ENCODE results near the gene ADCY1.

The ADCY1 gene

GRCh38 chr7:45594745-45595535 is 20.8 kb downstream of the ADCY1 start:
- no peaks in the 10 kb centered on the region for H3K27me3 ChIP-seq (ENCODE audit: control insufficient read depth, insufficient read depth, low read length)
- no peaks in the 10 kb centered on the region for H3K9me3 ChIP-seq (ENCODE audit: control insufficient read depth, insufficient read depth, low read length)
- H3K9ac ChIP-seq (ENCODE audit: low read depth, low read length), result no peak overlapping the region
- H3K4me1 ChIP-seq (ENCODE audit: control insufficient read depth, insufficient read depth, low read length), result 0 out of 2 replicates have a peak, but pooled peaks cover 3% of the 10 kb centered on the region
- H3K27ac ChIP-seq (ENCODE audit: low read depth, low read length), result no peak overlapping the region
- no peak overlapping the region for H3K4me3 ChIP-seq (ENCODE audit: low read depth, low read length)
- H3K36me3 ChIP-seq (ENCODE audit: control insufficient read depth, insufficient read depth, low read length), result peaks cover 7% of the 10 kb centered on the region; the same call in 1 of the 2 replicates

- no peaks in the 10 kb centered on the region for H3K27me3 ChIP-seq (ENCODE audit: control insufficient read depth, insufficient read depth, low read length)
- no peaks in the 10 kb centered on the region for H3K9me3 ChIP-seq (ENCODE audit: control insufficient read depth, insufficient read depth, low read length)
- no peak overlapping the region for H3K27ac ChIP-seq (ENCODE audit: low read depth, low read length)
- peaks cover 7% of the 10 kb centered on the region; the same call in 1 of the 2 replicates for H3K36me3 ChIP-seq (ENCODE audit: control insufficient read depth, insufficient read depth, low read length)
- H3K4me3 ChIP-seq (ENCODE audit: low read depth, low read length), result no peak overlapping the region
- H3K4me1 ChIP-seq (ENCODE audit: control insufficient read depth, insufficient read depth, low read length), result 0 out of 2 replicates have a peak, but pooled peaks cover 3% of the 10 kb centered on the region
- H3K9ac ChIP-seq (ENCODE audit: low read depth, low read length), result no peak overlapping the region
These were observed 21.9 kb downstream of the ADCY1 start for GRCh38 chr7:45595809-45596664.

DNA sequence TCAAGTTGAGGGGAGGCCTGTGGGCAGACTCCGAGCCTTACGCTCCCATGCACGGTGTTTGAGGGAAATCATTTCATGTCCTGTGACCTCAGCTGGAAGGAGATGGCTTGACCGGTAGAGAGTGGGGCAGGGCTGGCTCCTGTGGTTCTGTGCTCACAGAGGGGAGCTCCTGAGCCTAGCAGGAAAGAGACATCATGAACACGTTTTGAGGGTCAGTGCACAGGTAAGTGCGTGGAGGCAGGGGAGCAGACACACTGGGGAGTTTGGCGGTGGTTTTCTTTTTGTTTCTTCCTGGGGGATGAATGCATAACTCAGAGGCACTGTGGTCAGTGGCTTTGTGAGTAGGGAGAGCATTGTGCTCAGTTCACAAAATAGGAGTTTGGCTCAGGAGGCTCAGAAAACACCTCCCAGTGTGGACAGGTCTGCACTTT is 22.5 kb downstream of the ADCY1 start:
- Histone ChIP-seq H3K4me1 (ENCODE audit: control insufficient read depth, insufficient read depth, low read length) (0 out of 2 replicates have a peak, but pooled peaks cover 3% of the 10 kb centered on the region), H3K9me3 (ENCODE audit: control insufficient read depth, insufficient read depth, low read length) (no peaks in the 10 kb centered on the region), H3K36me3 (ENCODE audit: control insufficient read depth, insufficient read depth, low read length) (peaks cover 7% of the 10 kb centered on the region; the same call in 1 of the 2 replicates), H3K9ac (ENCODE audit: low read depth, low read length) (no peak overlapping the region), H3K27ac (ENCODE audit: low read depth, low read length) (no peak overlapping the region), H3K4me3 (ENCODE audit: low read depth, low read length) (no peak overlapping the region), H3K27me3 (ENCODE audit: control insufficient read depth, insufficient read depth, low read length) (no peaks in the 10 kb centered on the region)

- Histone ChIP-seq H3K27ac (ENCODE audit: low read depth, low read length) (no peak overlapping the region), H3K4me3 (ENCODE audit: low read depth, low read length) (no peak overlapping the region), H3K9ac (ENCODE audit: low read depth, low read length) (no peak overlapping the region), H3K27me3 (ENCODE audit: control insufficient read depth, insufficient read depth, low read length) (no peaks in the 10 kb centered on the region), H3K36me3 (ENCODE audit: control insufficient read depth, insufficient read depth, low read length) (peaks cover 7% of the 10 kb centered on the region; the same call in 1 of the 2 replicates), H3K4me1 (ENCODE audit: control insufficient read depth, insufficient read depth, low read length) (0 out of 2 replicates have a peak, but pooled peaks cover 3% of the 10 kb centered on the region), H3K9me3 (ENCODE audit: control insufficient read depth, insufficient read depth, low read length) (no peaks in the 10 kb centered on the region)
These were observed 23.3 kb downstream of the ADCY1 start for GRCh38 chr7:45597286-45597984.

GRCh38 chr7:45598886-45599520 is 24.8 kb downstream of the ADCY1 start:
- Histone ChIP-seq H3K9me3 (ENCODE audit: control insufficient read depth, insufficient read depth, low read length) (no peaks in the 10 kb centered on the region), H3K27me3 (ENCODE audit: control insufficient read depth, insufficient read depth, low read length) (no peaks in the 10 kb centered on the region), H3K4me3 (ENCODE audit: low read depth, low read length) (no peak overlapping the region), H3K9ac (ENCODE audit: low read depth, low read length) (no peak overlapping the region), H3K4me1 (ENCODE audit: control insufficient read depth, insufficient read depth, low read length) (0 out of 2 replicates have a peak, but pooled peaks cover 3% of the 10 kb centered on the region), H3K27ac (ENCODE audit: low read depth, low read length) (no peak overlapping the region), H3K36me3 (ENCODE audit: control insufficient read depth, insufficient read depth, low read length) (0 out of 2 replicates have a peak, but pooled peaks cover under 1% of the 10 kb centered on the region)

GRCh38 chr7:45599851-45600706 is 25.9 kb downstream of the ADCY1 start:
- H3K4me1 ChIP-seq (ENCODE audit: control insufficient read depth, insufficient read depth, low read length), result 0 out of 2 replicates have a peak, but pooled peaks cover 3% of the 10 kb centered on the region
- H3K27me3 ChIP-seq (ENCODE audit: control insufficient read depth, insufficient read depth, low read length), result no peaks in the 10 kb centered on the region

GRCh38 chr7:45601094-45601493 is 26.9 kb downstream of the ADCY1 start:
- Histone ChIP-seq H3K4me3 (ENCODE audit: low read depth, low read length) (no peak overlapping the region), H3K9me3 (ENCODE audit: control insufficient read depth, insufficient read depth, low read length) (no peaks in the 10 kb centered on the region), H3K9ac (ENCODE audit: low read depth, low read length) (no peak overlapping the region), H3K27me3 (ENCODE audit: control insufficient read depth, insufficient read depth, low read length) (no peaks in the 10 kb centered on the region), H3K36me3 (ENCODE audit: control insufficient read depth, insufficient read depth, low read length) (no peaks in the 10 kb centered on the region), H3K4me1 (ENCODE audit: control insufficient read depth, insufficient read depth, low read length) (0 out of 2 replicates have a peak, but pooled peaks cover 3% of the 10 kb centered on the region), H3K27ac (ENCODE audit: low read depth, low read length) (no peak overlapping the region)

More at GRCh38 chr7:45599851-45600706, 25.9 kb downstream of the ADCY1 start:
- no peak overlapping the region for H3K27ac ChIP-seq (ENCODE audit: low read depth, low read length)
- H3K36me3 ChIP-seq (ENCODE audit: control insufficient read depth, insufficient read depth, low read length), result no peaks in the 10 kb centered on the region
- H3K9me3 ChIP-seq (ENCODE audit: control insufficient read depth, insufficient read depth, low read length), result no peaks in the 10 kb centered on the region
- no peak overlapping the region for H3K4me3 ChIP-seq (ENCODE audit: low read depth, low read length)
- H3K9ac ChIP-seq (ENCODE audit: low read depth, low read length), result no peak overlapping the region

GRCh38 chr7:45601816-45602540 is 27.8 kb downstream of the ADCY1 start:
- H3K36me3 ChIP-seq (ENCODE audit: control insufficient read depth, insufficient read depth, low read length), result no peaks in the 10 kb centered on the region
- no peak overlapping the region for H3K4me3 ChIP-seq (ENCODE audit: low read depth, low read length)
- no peaks in the 10 kb centered on the region for H3K9me3 ChIP-seq (ENCODE audit: control insufficient read depth, insufficient read depth, low read length)
- H3K27ac ChIP-seq (ENCODE audit: low read depth, low read length), result no peak overlapping the region
- no peak overlapping the region for H3K9ac ChIP-seq (ENCODE audit: low read depth, low read length)
- no peaks in the 10 kb centered on the region for H3K27me3 ChIP-seq (ENCODE audit: control insufficient read depth, insufficient read depth, low read length)
- H3K4me1 ChIP-seq (ENCODE audit: control insufficient read depth, insufficient read depth, low read length), result 0 out of 2 replicates have a peak, but pooled peaks cover 3% of the 10 kb centered on the region

DNA sequence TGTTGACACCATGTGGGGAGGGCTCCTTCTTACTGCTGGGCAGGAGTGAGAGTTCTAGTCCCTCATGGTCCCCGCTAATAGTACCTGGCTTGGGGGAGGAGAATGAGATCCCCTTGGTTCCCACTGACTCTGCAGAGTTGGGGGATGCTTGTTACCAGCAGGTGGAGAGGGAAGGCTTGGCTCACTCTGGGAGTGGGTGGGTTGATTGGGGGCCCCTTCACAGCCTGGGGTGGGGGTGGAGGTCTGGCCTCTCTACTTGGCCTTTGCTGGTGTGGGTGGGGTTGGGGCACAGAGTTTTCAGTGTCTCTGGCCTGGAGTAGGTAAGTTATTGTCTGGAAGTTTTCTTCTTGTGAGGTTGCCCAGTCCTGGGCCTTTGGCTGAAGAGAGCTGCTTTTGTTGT is 31.9 kb downstream of the ADCY1 start:
- no peaks in the 10 kb centered on the region for H3K4me1 ChIP-seq (ENCODE audit: control insufficient read depth, insufficient read depth, low read length)
- no peaks in the 10 kb centered on the region for H3K9me3 ChIP-seq (ENCODE audit: control insufficient read depth, insufficient read depth, low read length)
- H3K36me3 ChIP-seq (ENCODE audit: control insufficient read depth, insufficient read depth, low read length), result no peaks in the 10 kb centered on the region
- H3K27me3 ChIP-seq (ENCODE audit: control insufficient read depth, insufficient read depth, low read length), result no peaks in the 10 kb centered on the region
- no peak overlapping the region for H3K9ac ChIP-seq (ENCODE audit: low read depth, low read length)
- H3K4me3 ChIP-seq (ENCODE audit: low read depth, low read length), result no peak overlapping the region
- no peak overlapping the region for H3K27ac ChIP-seq (ENCODE audit: low read depth, low read length)

All from HUES48 (cell line).